Liver (tissue), 9 donors: ENCODE measurements around the gene ME2. TPM values are rescaled to one million over a fixed set of nuclear protein-coding genes. Genes with fewer than 3 reads are reported as not detected.
A peak's percentile ranks its signal among the peaks of the same experiment; 100 is the strongest.

Experiments used
- DNase-seq: peaks from one replicate; pipeline ENCODE4 v3.0.0-alpha.2; 2017; ENCODE audit warnings: low spot score
- H3K27ac ChIP-seq, 2 donors: one replicate each; pipeline ENCODE4 v1.7.0; 2013; ENCODE audit warnings: inconsistent platforms in 2 of 2, low read length in 2 of 2, control low read depth in 1 of 2, low read depth in 1 of 2, mild to moderate bottlenecking in 1 of 2
- H3K27me3 ChIP-seq, 4 donors: one replicate each; pipeline versions ENCODE4 v1.6.1 to v1.7.0; 2013; ENCODE audit warnings: low read length in 3 of 4, inconsistent platforms in 1 of 4, mild to moderate bottlenecking in 1 of 4, moderate library complexity in 1 of 4; ENCODE audit not compliant: control insufficient read depth in 4 of 4, insufficient read depth in 4 of 4
- H3K36me3 ChIP-seq, 4 donors: one replicate each; pipeline versions ENCODE4 v1.6.1 to v1.7.0; 2013; ENCODE audit warnings: low read length in 3 of 4, mild to moderate bottlenecking in 3 of 4, low read depth in 1 of 4, moderate library complexity in 1 of 4; ENCODE audit not compliant: control insufficient read depth in 4 of 4, insufficient read depth in 3 of 4
- H3K4me1 ChIP-seq, 4 donors: one replicate each; pipeline versions ENCODE4 v1.6.1 to v1.7.0; 2013; ENCODE audit warnings: low read length in 3 of 4, mild to moderate bottlenecking in 3 of 4, moderate library complexity in 1 of 4; ENCODE audit not compliant: control insufficient read depth in 4 of 4, insufficient read depth in 4 of 4
- H3K4me3 ChIP-seq, 3 donors: one replicate each; pipeline versions ENCODE4 v1.6.1 to v1.7.0; 2013; ENCODE audit warnings: low read length in 3 of 3, control low read depth in 1 of 3, low read depth in 1 of 3, mild to moderate bottlenecking in 1 of 3
- H3K9ac ChIP-seq, 2 donors: one replicate each; pipeline ENCODE4 v1.7.0; 2013; ENCODE audit warnings: low read length in 2 of 2, mild to moderate bottlenecking in 2 of 2, moderate library complexity in 2 of 2, control low read depth in 1 of 2, low read depth in 1 of 2
- H3K9me3 ChIP-seq, 4 donors: one replicate each; pipeline versions ENCODE4 v1.6.1 to v1.7.0; 2013; ENCODE audit warnings: low read length in 3 of 4; ENCODE audit not compliant: control insufficient read depth in 4 of 4
- EGR1 ChIP-seq, 2 donors: IDR thresholded peaks; 2 replicates each; pipeline ENCODE4 v1.6.1; 2016 to 2018; ENCODE audit warnings: antibody characterized with exemption in 2 of 2, low read depth in 2 of 2
- FOXA1 ChIP-seq: IDR thresholded peaks from 2 replicates; pipeline ENCODE4 v1.6.1; 2016; ENCODE audit warnings: antibody characterized with exemption
- FOXA2 ChIP-seq: IDR thresholded peaks from 2 replicates; pipeline ENCODE4 v1.6.1; 2016; ENCODE audit warnings: antibody characterized with exemption
- GABPA ChIP-seq, 2 donors: IDR thresholded peaks in 1 of 2; conservative IDR thresholded peaks in 1 of 2; 2 replicates each; pipeline ENCODE4 v1.6.1; 2016; ENCODE audit warnings: antibody characterized with exemption in 2 of 2, mild to moderate bottlenecking in 1 of 2, moderate library complexity in 1 of 2
- NR2F2 ChIP-seq: IDR thresholded peaks from 2 replicates; pipeline ENCODE4 v1.6.1; 2016; ENCODE audit warnings: antibody characterized with exemption
- RAD21 ChIP-seq, 2 donors: IDR thresholded peaks; 2 replicates each; pipeline ENCODE4 v1.6.1; 2016; ENCODE audit warnings: antibody characterized with exemption in 2 of 2, mild to moderate bottlenecking in 2 of 2
- RXRA ChIP-seq, 2 donors: IDR thresholded peaks; 2 replicates each; pipeline ENCODE4 v1.6.1; 2017 to 2018; ENCODE audit warnings: antibody characterized with exemption in 2 of 2, mild to moderate bottlenecking in 1 of 2
- SP1 ChIP-seq: IDR thresholded peaks from 2 replicates; pipeline ENCODE4 v1.6.1; 2018; ENCODE audit warnings: antibody characterized with exemption, mild to moderate bottlenecking
- TAF1 ChIP-seq: conservative IDR thresholded peaks from 2 replicates; pipeline ENCODE4 v1.6.1; 2016; ENCODE audit warnings: antibody characterized with exemption, mild to moderate bottlenecking
- YY1 ChIP-seq: IDR thresholded peaks from 2 replicates; pipeline ENCODE4 v1.6.1; 2016; ENCODE audit warnings: antibody characterized with exemption, mild to moderate bottlenecking
- WGBS: extraction: QIAGEN DNeasy Blood & Tissue Kit; methylation state at CpG from one replicate; pipeline ENCODE4 v1.1.7; 2013; 5-methylcytosine and 5-hydroxymethylcytosine counted together
- polyA plus RNA-seq, 2 donors: library from polyadenylated mRNA; stranded (reverse) in 1 of 2; unstranded in 1 of 2; fragments of 200-250 nt in 1 of 2; fragments of >200 nt in 1 of 2; fragmentation: Nextera tagmentation in 1 of 2; extraction: Ambion mirVana in 1 of 2; gene quantifications; one replicate each; pipeline versions ENCODE4 v1.2.1 to v1.2.3, GENCODE V29; 2013 to 2015
- total RNA-seq, 2 donors: library from RNA; depleted of rRNA; stranded (reverse); fragments of >200 nt; gene quantifications; one replicate each; pipeline ENCODE4 v1.2.3, GENCODE V29; 2014
- TF ChIP-seq, protein P1 (sequence below): fragments of 150-350 bp; IDR thresholded peaks from 2 replicates; pipeline ENCODE4 v1.5.1; 2017; ENCODE audit warnings: improper control_type of control experiment, low read depth, low read length; ENCODE audit not compliant: missing input control
- TF ChIP-seq, protein P2 (sequence below): IDR thresholded peaks from 2 replicates; pipeline ENCODE4 v1.6.1; 2016; ENCODE audit warnings: antibody characterized with exemption
- TF ChIP-seq, protein P3 (sequence below): IDR thresholded peaks from 2 replicates; pipeline ENCODE4 v1.6.1; 2016; ENCODE audit warnings: antibody characterized with exemption, mild to moderate bottlenecking
- TF ChIP-seq, protein P4 (sequence below): IDR thresholded peaks from 2 replicates; pipeline ENCODE4 v1.6.1; 2016; ENCODE audit warnings: antibody characterized with exemption
- donor health status: healthy.
- donor health status: healthy.
- donor health status: healthy.
- donor health status: healthy.
- donor health status: healthy.

ME2 gene
- total and polyA plus RNA-seq, 4 donors: 9.0 to 33.8 (median 16.1) TPM

DNA sequence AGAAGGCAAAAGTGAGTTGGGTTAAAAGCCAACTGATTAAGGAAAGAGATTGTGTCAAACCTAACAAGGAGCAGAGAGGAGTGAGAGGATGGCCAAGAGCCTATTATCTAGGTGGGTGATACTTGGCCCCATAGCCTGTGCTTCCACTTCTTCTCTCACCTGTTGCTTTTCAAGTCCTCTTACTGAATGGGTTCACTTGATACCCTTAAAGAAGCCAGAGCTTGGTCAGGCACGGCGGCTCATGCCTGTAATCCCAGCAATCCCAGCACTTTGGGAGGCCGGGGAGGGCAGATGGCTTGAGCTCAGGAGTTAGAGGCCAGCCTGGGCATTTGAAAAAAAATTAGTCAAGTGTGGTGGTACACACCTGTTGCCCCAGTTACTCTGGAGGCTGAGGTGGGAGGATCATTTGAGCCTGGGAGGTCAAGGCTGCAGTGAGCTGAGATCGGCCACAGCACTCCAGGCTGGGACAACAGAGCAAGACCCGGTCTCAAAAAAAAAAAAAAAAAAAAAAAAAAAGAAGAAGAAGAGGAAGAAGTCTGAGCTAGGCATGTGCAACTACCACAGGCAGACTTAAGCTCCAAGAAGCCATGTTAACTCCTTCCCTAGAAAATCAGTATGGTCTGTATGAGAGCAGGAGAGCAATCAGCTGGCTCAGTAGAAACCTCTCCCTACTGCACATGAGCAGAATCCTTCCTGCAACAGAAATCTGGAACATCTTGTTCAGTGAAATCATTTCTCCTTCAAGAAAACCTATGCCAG, 28.4 kb upstream of the ME2 start:
- TF ChIP-seq YY1 (no peak), RXRA (IDR thresholded peaks at IDR 0.05) (no peak), FOXA2 (no peak), EGR1 (IDR thresholded peaks at IDR 0.05; ENCODE audit: low read depth in 2 of 2) (no peak), TAF1 (no peak), SP1 (no peak), NR2F2 (no peak), RAD21 (IDR thresholded peaks at IDR 0.05) (no peak), FOXA1 (no peak)
- TF ChIP-seq, protein P1, sequence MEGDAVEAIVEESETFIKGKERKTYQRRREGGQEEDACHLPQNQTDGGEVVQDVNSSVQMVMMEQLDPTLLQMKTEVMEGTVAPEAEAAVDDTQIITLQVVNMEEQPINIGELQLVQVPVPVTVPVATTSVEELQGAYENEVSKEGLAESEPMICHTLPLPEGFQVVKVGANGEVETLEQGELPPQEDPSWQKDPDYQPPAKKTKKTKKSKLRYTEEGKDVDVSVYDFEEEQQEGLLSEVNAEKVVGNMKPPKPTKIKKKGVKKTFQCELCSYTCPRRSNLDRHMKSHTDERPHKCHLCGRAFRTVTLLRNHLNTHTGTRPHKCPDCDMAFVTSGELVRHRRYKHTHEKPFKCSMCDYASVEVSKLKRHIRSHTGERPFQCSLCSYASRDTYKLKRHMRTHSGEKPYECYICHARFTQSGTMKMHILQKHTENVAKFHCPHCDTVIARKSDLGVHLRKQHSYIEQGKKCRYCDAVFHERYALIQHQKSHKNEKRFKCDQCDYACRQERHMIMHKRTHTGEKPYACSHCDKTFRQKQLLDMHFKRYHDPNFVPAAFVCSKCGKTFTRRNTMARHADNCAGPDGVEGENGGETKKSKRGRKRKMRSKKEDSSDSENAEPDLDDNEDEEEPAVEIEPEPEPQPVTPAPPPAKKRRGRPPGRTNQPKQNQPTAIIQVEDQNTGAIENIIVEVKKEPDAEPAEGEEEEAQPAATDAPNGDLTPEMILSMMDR: no peak
- TF ChIP-seq, protein P2, sequence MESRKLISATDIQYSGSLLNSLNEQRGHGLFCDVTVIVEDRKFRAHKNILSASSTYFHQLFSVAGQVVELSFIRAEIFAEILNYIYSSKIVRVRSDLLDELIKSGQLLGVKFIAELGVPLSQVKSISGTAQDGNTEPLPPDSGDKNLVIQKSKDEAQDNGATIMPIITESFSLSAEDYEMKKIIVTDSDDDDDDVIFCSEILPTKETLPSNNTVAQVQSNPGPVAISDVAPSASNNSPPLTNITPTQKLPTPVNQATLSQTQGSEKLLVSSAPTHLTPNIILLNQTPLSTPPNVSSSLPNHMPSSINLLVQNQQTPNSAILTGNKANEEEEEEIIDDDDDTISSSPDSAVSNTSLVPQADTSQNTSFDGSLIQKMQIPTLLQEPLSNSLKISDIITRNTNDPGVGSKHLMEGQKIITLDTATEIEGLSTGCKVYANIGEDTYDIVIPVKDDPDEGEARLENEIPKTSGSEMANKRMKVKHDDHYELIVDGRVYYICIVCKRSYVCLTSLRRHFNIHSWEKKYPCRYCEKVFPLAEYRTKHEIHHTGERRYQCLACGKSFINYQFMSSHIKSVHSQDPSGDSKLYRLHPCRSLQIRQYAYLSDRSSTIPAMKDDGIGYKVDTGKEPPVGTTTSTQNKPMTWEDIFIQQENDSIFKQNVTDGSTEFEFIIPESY: no peak
- TF ChIP-seq, protein P3, sequence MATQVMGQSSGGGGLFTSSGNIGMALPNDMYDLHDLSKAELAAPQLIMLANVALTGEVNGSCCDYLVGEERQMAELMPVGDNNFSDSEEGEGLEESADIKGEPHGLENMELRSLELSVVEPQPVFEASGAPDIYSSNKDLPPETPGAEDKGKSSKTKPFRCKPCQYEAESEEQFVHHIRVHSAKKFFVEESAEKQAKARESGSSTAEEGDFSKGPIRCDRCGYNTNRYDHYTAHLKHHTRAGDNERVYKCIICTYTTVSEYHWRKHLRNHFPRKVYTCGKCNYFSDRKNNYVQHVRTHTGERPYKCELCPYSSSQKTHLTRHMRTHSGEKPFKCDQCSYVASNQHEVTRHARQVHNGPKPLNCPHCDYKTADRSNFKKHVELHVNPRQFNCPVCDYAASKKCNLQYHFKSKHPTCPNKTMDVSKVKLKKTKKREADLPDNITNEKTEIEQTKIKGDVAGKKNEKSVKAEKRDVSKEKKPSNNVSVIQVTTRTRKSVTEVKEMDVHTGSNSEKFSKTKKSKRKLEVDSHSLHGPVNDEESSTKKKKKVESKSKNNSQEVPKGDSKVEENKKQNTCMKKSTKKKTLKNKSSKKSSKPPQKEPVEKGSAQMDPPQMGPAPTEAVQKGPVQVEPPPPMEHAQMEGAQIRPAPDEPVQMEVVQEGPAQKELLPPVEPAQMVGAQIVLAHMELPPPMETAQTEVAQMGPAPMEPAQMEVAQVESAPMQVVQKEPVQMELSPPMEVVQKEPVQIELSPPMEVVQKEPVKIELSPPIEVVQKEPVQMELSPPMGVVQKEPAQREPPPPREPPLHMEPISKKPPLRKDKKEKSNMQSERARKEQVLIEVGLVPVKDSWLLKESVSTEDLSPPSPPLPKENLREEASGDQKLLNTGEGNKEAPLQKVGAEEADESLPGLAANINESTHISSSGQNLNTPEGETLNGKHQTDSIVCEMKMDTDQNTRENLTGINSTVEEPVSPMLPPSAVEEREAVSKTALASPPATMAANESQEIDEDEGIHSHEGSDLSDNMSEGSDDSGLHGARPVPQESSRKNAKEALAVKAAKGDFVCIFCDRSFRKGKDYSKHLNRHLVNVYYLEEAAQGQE: no peak
- peak overlapping the region in 1 of 2 donors; percentile 26 for H3K27ac ChIP-seq
- no peaks in the 10 kb centered on the region for H3K27me3 ChIP-seq
- H3K9ac ChIP-seq: no peak overlapping the region
- H3K4me1 ChIP-seq: peaks cover 2 to 19% (median 15%) of the 10 kb centered on the region in 4 donors
- 92% methylated on average over 5 of the region's 5 CpGs for WGBS
- H3K9me3 ChIP-seq: no peaks in the 10 kb centered on the region
- no peaks in the 10 kb centered on the region for H3K36me3 ChIP-seq
- DNase-seq: no peak
- no peak overlapping the region for H3K4me3 ChIP-seq

DNA sequence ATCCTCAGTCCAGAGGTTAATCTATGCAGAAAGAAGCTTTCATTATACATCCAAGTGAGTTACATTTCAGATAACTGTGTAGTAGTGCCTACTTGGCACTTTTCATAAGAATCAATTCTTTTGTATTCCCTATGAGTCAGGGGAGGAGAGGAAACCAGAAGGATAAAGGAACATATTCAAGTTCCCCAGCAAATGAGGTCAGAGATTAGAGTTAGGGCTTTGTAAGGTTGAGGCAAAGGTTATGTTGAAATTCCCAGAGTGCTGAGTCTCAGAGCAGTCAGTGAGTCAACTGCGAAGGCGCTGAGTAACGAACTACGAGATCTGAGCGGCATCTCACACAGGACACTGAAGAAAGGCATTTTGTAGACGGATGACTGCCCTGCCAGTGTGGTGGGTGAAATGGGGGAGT, 25.1 kb upstream of the ME2 start:
- Histone ChIP-seq H3K36me3 (no peaks in the 10 kb centered on the region), H3K9ac (no peak overlapping the region), H3K4me3 (no peak overlapping the region), H3K4me1 (peaks cover 2 to 19% (median 15%) of the 10 kb centered on the region in 4 donors), H3K9me3 (no peaks in the 10 kb centered on the region), H3K27ac (peak overlapping the region; percentile 45 to 46), H3K27me3 (no peaks in the 10 kb centered on the region)
- no peak for DNase-seq
- WGBS: 24% methylated on average over 6 of the region's 6 CpGs
- TF ChIP-seq, protein P3: no peak
- TF ChIP-seq, protein P2: no peak
- TF ChIP-seq RAD21 (IDR thresholded peaks at IDR 0.05) (peak in 1 of 2 donors; percentile 24), NR2F2 (peak; percentile 92), GABPA (IDR thresholded peaks at IDR 0.05 in 1 of 2, conservative IDR thresholded peaks at IDR 0.05 in 1 of 2) (no peak)
- TF ChIP-seq, protein P1: no peak
- TF ChIP-seq, protein P4, sequence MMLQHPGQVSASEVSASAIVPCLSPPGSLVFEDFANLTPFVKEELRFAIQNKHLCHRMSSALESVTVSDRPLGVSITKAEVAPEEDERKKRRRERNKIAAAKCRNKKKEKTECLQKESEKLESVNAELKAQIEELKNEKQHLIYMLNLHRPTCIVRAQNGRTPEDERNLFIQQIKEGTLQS: no peak
